ENCODE measurements around the gene RSPRY1.

DNA sequence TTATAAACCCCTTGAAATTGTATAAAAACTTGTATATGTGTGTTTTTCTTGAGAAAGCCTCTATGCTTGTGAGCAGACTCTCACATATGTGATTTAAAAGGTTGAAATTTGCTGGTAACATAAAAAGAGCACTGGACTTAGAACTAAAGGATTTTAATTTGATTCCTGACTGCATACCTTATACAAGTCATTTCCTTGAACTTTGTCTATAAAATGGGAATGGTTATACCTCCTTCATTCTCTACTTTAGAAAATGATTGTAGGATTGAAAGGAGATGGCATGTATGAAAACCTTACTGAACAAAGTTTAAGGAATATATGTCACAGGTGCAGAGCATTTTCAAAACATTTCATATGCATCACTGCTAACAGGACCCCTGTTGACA is 48.6 kb downstream of the RSPRY1 start:
- TF ChIP-seq, protein P1, sequence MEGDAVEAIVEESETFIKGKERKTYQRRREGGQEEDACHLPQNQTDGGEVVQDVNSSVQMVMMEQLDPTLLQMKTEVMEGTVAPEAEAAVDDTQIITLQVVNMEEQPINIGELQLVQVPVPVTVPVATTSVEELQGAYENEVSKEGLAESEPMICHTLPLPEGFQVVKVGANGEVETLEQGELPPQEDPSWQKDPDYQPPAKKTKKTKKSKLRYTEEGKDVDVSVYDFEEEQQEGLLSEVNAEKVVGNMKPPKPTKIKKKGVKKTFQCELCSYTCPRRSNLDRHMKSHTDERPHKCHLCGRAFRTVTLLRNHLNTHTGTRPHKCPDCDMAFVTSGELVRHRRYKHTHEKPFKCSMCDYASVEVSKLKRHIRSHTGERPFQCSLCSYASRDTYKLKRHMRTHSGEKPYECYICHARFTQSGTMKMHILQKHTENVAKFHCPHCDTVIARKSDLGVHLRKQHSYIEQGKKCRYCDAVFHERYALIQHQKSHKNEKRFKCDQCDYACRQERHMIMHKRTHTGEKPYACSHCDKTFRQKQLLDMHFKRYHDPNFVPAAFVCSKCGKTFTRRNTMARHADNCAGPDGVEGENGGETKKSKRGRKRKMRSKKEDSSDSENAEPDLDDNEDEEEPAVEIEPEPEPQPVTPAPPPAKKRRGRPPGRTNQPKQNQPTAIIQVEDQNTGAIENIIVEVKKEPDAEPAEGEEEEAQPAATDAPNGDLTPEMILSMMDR (conservative IDR thresholded peaks at IDR 0.05; ENCODE audit: low read depth, low read length), result no peak
- no peak for TF ChIP-seq CEBPB (IDR thresholded peaks at IDR 0.05; ENCODE audit: low read depth, low read length)
- TF ChIP-seq, protein P2, sequence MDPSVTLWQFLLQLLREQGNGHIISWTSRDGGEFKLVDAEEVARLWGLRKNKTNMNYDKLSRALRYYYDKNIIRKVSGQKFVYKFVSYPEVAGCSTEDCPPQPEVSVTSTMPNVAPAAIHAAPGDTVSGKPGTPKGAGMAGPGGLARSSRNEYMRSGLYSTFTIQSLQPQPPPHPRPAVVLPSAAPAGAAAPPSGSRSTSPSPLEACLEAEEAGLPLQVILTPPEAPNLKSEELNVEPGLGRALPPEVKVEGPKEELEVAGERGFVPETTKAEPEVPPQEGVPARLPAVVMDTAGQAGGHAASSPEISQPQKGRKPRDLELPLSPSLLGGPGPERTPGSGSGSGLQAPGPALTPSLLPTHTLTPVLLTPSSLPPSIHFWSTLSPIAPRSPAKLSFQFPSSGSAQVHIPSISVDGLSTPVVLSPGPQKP (IDR thresholded peaks at IDR 0.05; ENCODE audit: borderline replicate concordance, low read depth, low read length), result no peak
- TF ChIP-seq CHD1 (IDR thresholded peaks at IDR 0.05; ENCODE audit: low read depth, low read length), result no peak
- no peak for TF ChIP-seq RAD21 (IDR thresholded peaks at IDR 0.05; ENCODE audit: low read length)
- TF ChIP-seq POLR2A (IDR thresholded peaks at IDR 0.05; ENCODE audit: low read depth, low read length), result no peak
- no peak for TF ChIP-seq NFE2L2 (IDR thresholded peaks at IDR 0.05; ENCODE audit: low read depth, low read length)
- TF ChIP-seq RFX5 (IDR thresholded peaks at IDR 0.05; ENCODE audit: low read depth, low read length), result no peak
- no peak for TF ChIP-seq MXI1 (IDR thresholded peaks at IDR 0.05; ENCODE audit: borderline replicate concordance, low read depth, low read length)
- TF ChIP-seq, protein P3, sequence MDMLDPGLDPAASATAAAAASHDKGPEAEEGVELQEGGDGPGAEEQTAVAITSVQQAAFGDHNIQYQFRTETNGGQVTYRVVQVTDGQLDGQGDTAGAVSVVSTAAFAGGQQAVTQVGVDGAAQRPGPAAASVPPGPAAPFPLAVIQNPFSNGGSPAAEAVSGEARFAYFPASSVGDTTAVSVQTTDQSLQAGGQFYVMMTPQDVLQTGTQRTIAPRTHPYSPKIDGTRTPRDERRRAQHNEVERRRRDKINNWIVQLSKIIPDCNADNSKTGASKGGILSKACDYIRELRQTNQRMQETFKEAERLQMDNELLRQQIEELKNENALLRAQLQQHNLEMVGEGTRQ (IDR thresholded peaks at IDR 0.05; ENCODE audit: low read depth, low read length), result no peak
- no peak for TF ChIP-seq SMC3 (IDR thresholded peaks at IDR 0.05; ENCODE audit: low read depth, low read length)
